ENCODE results near the gene PTPRK.
A peak's percentile ranks its signal among the peaks of the same experiment; 100 is the strongest.

The PTPRK gene

DNA sequence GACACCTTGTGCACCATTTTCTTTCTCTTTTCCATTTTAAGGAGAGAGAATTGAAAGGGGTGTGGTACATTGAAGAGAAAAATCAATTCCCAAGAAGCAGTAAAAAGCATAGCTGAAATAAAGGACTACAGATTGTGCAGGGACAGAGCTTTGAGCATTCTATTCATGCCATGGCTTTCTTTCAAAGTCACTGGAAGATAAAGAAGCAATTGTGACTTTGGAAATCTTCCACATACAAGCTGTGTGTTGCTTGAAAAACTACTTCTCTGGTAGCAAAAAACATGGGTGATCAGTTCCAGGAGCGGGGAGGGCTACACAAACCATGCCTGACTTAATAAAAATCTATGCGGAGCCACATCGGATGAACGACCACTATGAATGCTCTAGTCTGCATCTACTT, 389.4 kb downstream of the PTPRK start:
- H3K4me3 ChIP-seq (ENCODE audit: low read length) = no peak overlapping the region
- H3K27ac ChIP-seq (ENCODE audit: low read depth, low read length) = no peak overlapping the region
- no peaks in the 10 kb centered on the region for H3K36me3 ChIP-seq (ENCODE audit: control insufficient read depth, insufficient read depth, low read length)
- no peaks in the 10 kb centered on the region for H3K27me3 ChIP-seq (ENCODE audit: control insufficient read depth, insufficient read depth, low read length)
- no peak overlapping the region for H3K9ac ChIP-seq (ENCODE audit: low read length)
- H3K4me1 ChIP-seq (ENCODE audit: control insufficient read depth, insufficient read depth, low read length) = no peaks in the 10 kb centered on the region

DNA sequence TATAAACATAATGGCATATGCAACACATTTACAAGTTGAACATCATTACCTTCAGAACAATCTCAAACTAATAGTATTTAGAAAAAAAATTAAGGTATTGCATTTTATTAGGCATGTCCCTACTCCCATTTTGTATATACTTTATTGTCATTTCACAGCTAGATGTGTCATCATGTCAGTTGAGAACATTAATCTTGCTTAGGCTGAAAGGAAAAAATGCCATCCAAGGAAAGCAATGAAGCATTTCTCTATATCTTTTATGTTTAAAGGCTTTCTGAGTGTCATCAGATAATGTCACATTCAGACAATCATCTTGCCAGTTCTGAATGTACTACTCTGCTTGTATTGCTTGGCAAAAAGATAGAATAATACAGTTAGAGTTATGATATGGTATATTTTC, 390.7 kb downstream of the PTPRK start:
- no peaks in the 10 kb centered on the region for H3K4me1 ChIP-seq (ENCODE audit: control insufficient read depth, insufficient read depth, low read length)
- no peaks in the 10 kb centered on the region for H3K27me3 ChIP-seq (ENCODE audit: control insufficient read depth, insufficient read depth, low read length)
- H3K36me3 ChIP-seq (ENCODE audit: control insufficient read depth, insufficient read depth, low read length) = no peaks in the 10 kb centered on the region
- no peak overlapping the region for H3K9ac ChIP-seq (ENCODE audit: low read length)
- H3K4me3 ChIP-seq (ENCODE audit: low read length) = no peak overlapping the region
- no peak overlapping the region for H3K27ac ChIP-seq (ENCODE audit: low read depth, low read length)

DNA sequence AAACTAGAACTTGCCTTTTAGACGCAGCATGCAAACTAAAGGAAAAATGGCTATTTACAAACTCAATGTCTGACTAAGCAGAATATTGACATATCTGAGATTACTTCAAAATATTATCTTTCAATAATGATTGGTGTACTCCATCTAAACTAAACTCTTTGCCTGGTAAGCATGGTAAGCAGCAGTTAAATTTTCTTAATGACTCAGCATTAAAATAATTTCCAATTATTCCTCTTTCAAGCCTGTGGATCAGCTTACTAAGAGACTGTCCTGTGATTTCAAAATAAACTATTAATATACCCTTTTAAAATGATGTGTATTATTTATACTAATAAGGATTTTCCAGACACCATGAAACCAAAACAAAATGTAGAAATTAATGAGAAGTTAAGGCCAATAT, 392.7 kb downstream of the PTPRK start:
- Histone ChIP-seq H3K36me3 (ENCODE audit: control insufficient read depth, insufficient read depth, low read length) (no peaks in the 10 kb centered on the region), H3K27ac (ENCODE audit: low read depth, low read length) (no peak overlapping the region), H3K27me3 (ENCODE audit: control insufficient read depth, insufficient read depth, low read length) (no peaks in the 10 kb centered on the region), H3K4me1 (ENCODE audit: control insufficient read depth, insufficient read depth, low read length) (no peaks in the 10 kb centered on the region), H3K4me3 (ENCODE audit: low read length) (no peak overlapping the region), H3K9ac (ENCODE audit: low read length) (no peak overlapping the region)

DNA sequence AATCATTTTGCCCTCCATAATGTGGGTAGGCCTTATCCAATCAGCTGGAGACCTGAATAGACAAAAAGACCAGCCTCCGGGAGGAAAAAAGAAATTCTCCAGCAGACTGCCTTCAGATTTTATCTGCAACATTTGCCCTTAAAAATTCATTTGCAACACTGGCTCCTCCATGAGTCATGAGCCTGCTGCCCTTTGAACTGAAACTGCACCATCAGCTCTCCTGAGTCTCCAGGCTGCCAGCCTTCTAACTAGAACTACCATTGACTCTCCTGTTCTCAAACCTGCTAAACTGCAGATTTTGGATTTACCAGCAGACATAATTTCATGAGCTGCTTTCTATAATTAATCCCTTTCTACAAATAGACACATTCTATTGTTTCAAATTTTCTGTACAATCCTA, 395.7 kb downstream of the PTPRK start:
- Histone ChIP-seq H3K4me1 (ENCODE audit: control insufficient read depth, insufficient read depth, low read length) (no peaks in the 10 kb centered on the region), H3K36me3 (ENCODE audit: control insufficient read depth, insufficient read depth, low read length) (no peaks in the 10 kb centered on the region), H3K4me3 (ENCODE audit: low read length) (no peak overlapping the region), H3K9ac (ENCODE audit: low read length) (no peak overlapping the region), H3K27me3 (ENCODE audit: control insufficient read depth, insufficient read depth, low read length) (no peaks in the 10 kb centered on the region), H3K27ac (ENCODE audit: low read depth, low read length) (no peak overlapping the region)

DNA sequence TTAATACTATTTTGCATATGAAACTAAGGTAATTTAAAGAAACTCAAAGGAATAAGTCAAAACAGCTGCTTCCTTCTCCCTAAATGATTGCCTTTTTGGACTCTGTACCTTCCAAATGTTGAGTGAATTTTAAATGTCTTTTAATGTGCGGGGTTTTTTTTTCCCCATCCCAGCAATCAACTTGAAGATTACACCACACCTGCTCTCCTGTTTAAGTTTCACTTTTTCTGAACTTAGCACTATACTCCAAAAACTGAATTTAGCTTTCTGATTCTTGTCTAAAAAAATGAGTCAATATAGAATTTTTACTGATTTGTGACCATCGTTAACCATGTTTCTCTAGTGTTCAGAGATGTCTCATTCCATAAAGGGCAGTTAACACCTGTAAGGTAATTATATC, 398.8 kb downstream of the PTPRK start:
- no peaks in the 10 kb centered on the region for H3K4me1 ChIP-seq (ENCODE audit: control insufficient read depth, insufficient read depth, low read length)
- H3K4me3 ChIP-seq (ENCODE audit: low read length) = no peak overlapping the region
- H3K9ac ChIP-seq (ENCODE audit: low read length) = no peak overlapping the region
- H3K27ac ChIP-seq (ENCODE audit: low read depth, low read length) = no peak overlapping the region
- H3K27me3 ChIP-seq (ENCODE audit: control insufficient read depth, insufficient read depth, low read length) = no peaks in the 10 kb centered on the region
- no peaks in the 10 kb centered on the region for H3K36me3 ChIP-seq (ENCODE audit: control insufficient read depth, insufficient read depth, low read length)

GRCh38 chr6:128121190-128121589, 399.2 kb downstream of the PTPRK start:
- no peak overlapping the region for H3K9ac ChIP-seq (ENCODE audit: low read length)

DNA sequence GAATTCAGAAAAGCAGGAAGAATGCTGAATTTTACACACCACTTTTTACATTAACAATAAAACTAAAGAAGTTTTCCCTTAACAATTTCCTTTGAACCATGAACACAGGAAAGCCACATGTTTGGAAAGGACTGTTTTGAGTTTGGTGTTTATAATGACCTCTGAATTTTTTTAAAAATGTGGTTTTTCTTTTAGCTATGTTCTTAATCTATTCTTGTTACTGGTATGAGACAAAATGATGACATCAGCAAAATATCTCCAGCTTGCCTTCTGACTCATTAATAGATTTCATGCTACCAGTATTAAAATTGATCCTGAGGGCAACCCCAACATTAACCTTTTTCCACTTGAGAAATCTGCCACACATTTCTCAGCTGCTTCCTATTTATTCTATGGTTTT, 402.0 kb downstream of the PTPRK start:
- Histone ChIP-seq H3K9ac (ENCODE audit: low read length) (no peak overlapping the region), H3K27me3 (ENCODE audit: control insufficient read depth, insufficient read depth, low read length) (no peaks in the 10 kb centered on the region), H3K36me3 (ENCODE audit: control insufficient read depth, insufficient read depth, low read length) (no peaks in the 10 kb centered on the region), H3K27ac (ENCODE audit: low read depth, low read length) (no peak overlapping the region), H3K4me1 (ENCODE audit: control insufficient read depth, insufficient read depth, low read length) (no peaks in the 10 kb centered on the region), H3K4me3 (ENCODE audit: low read length) (no peak overlapping the region)

More at GRCh38 chr6:128121190-128121589, 399.2 kb downstream of the PTPRK start:
- H3K4me3 ChIP-seq (ENCODE audit: low read length) = no peak overlapping the region
- H3K4me1 ChIP-seq (ENCODE audit: control insufficient read depth, insufficient read depth, low read length) = no peaks in the 10 kb centered on the region
- H3K27me3 ChIP-seq (ENCODE audit: control insufficient read depth, insufficient read depth, low read length) = no peaks in the 10 kb centered on the region
- no peak overlapping the region for H3K27ac ChIP-seq (ENCODE audit: low read depth, low read length)
- no peaks in the 10 kb centered on the region for H3K36me3 ChIP-seq (ENCODE audit: control insufficient read depth, insufficient read depth, low read length)

DNA sequence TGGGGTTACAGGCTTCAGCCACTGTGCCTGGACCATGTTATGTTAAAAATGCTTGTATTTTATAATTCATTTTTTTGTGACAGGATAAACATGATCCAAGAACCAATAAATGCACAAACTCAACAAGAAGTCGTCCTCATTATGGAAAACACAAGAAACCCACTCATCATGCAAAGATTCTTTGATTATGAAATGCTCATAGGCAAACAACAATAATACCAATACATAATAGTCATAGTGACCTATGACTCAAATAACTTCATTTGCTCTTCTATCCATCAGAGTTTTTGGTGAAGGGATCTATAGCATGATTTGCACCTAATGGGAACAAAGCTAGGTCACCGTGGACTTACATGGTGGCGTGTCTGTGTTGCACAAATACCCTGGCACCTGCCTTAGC, 402.5 kb downstream of the PTPRK start:
- Histone ChIP-seq H3K4me3 (ENCODE audit: low read length) (no peak overlapping the region), H3K27me3 (ENCODE audit: control insufficient read depth, insufficient read depth, low read length) (no peaks in the 10 kb centered on the region), H3K9ac (ENCODE audit: low read length) (no peak overlapping the region), H3K4me1 (ENCODE audit: control insufficient read depth, insufficient read depth, low read length) (peaks cover 1% of the 10 kb centered on the region), H3K27ac (ENCODE audit: low read depth, low read length) (no peak overlapping the region), H3K36me3 (ENCODE audit: control insufficient read depth, insufficient read depth, low read length) (no peaks in the 10 kb centered on the region)

GRCh38 chr6:128114164-128114563, 406.2 kb downstream of the PTPRK start:
- H3K27me3 ChIP-seq (ENCODE audit: control insufficient read depth, insufficient read depth, low read length) = no peaks in the 10 kb centered on the region
- no peaks in the 10 kb centered on the region for H3K36me3 ChIP-seq (ENCODE audit: control insufficient read depth, insufficient read depth, low read length)
- peaks cover 8% of the 10 kb centered on the region for H3K4me1 ChIP-seq (ENCODE audit: control insufficient read depth, insufficient read depth, low read length)
- no peak overlapping the region for H3K27ac ChIP-seq (ENCODE audit: low read depth, low read length)
- no peak overlapping the region for H3K9ac ChIP-seq (ENCODE audit: low read length)
- no peak overlapping the region for H3K4me3 ChIP-seq (ENCODE audit: low read length)

DNA sequence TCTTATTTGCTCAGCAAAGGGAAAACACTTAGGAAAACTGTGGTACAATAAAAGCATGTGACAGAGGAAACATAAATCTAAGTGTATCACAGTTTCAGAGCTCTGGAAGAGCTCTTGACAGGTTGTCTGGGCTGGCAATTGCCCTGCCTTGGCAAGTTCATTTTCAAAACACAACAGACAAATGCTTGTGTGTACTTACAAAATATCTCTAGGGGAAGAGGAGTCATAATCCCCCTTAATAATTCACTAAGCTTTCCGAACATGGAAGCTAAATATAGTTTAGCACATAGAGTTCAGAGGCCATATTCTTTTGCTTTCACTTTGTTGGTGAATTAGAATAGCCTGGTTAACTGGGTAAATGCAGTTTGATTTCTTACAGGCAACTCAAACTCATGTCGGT, 407.9 kb downstream of the PTPRK start:
- Histone ChIP-seq H3K27ac (ENCODE audit: low read depth, low read length) (no peak overlapping the region), H3K4me3 (ENCODE audit: low read length) (peak overlapping the region; percentile 33)

GRCh38 chr6:128111096-128111495, 409.3 kb downstream of the PTPRK start:
- no peak overlapping the region for H3K4me3 ChIP-seq (ENCODE audit: low read length)
- no peaks in the 10 kb centered on the region for H3K27me3 ChIP-seq (ENCODE audit: control insufficient read depth, insufficient read depth, low read length)
- no peaks in the 10 kb centered on the region for H3K36me3 ChIP-seq (ENCODE audit: control insufficient read depth, insufficient read depth, low read length)
- H3K27ac ChIP-seq (ENCODE audit: low read depth, low read length) = no peak overlapping the region
- H3K4me1 ChIP-seq (ENCODE audit: control insufficient read depth, insufficient read depth, low read length) = peaks cover 8% of the 10 kb centered on the region
- H3K9ac ChIP-seq (ENCODE audit: low read length) = no peak overlapping the region

More for the DNA sequence above, 407.9 kb downstream of the PTPRK start:
- Histone ChIP-seq H3K36me3 (ENCODE audit: control insufficient read depth, insufficient read depth, low read length) (no peaks in the 10 kb centered on the region), H3K27me3 (ENCODE audit: control insufficient read depth, insufficient read depth, low read length) (no peaks in the 10 kb centered on the region), H3K4me1 (ENCODE audit: control insufficient read depth, insufficient read depth, low read length) (peaks cover 8% of the 10 kb centered on the region), H3K9ac (ENCODE audit: low read length) (no peak overlapping the region)

- Histone ChIP-seq H3K4me1 (ENCODE audit: control insufficient read depth, insufficient read depth, low read length) (peaks cover 4% of the 10 kb centered on the region), H3K27ac (ENCODE audit: low read depth, low read length) (no peak overlapping the region), H3K36me3 (ENCODE audit: control insufficient read depth, insufficient read depth, low read length) (no peaks in the 10 kb centered on the region), H3K9ac (ENCODE audit: low read length) (no peak overlapping the region), H3K4me3 (ENCODE audit: low read length) (no peak overlapping the region), H3K27me3 (ENCODE audit: control insufficient read depth, insufficient read depth, low read length) (no peaks in the 10 kb centered on the region)
These were observed 412.7 kb downstream of the PTPRK start for GRCh38 chr6:128107682-128108081.

- H3K27ac ChIP-seq (ENCODE audit: low read depth, low read length) = no peak overlapping the region
- H3K4me3 ChIP-seq (ENCODE audit: low read length) = no peak overlapping the region
- no peaks in the 10 kb centered on the region for H3K27me3 ChIP-seq (ENCODE audit: control insufficient read depth, insufficient read depth, low read length)
- no peaks in the 10 kb centered on the region for H3K4me1 ChIP-seq (ENCODE audit: control insufficient read depth, insufficient read depth, low read length)
- no peaks in the 10 kb centered on the region for H3K36me3 ChIP-seq (ENCODE audit: control insufficient read depth, insufficient read depth, low read length)
- H3K9ac ChIP-seq (ENCODE audit: low read length) = no peak overlapping the region
These were observed 420.7 kb downstream of the PTPRK start for GRCh38 chr6:128099571-128100197.
